IPS DF 4.7 (cell line): ENCODE results near the gene TPRX1.
"Not testable (repeated sequence)": the region's sequence is repeated elsewhere in the genome, so short reads cannot be mapped to it uniquely, and the experiment has no call there.

Experiments used
- DNase-seq: peaks from one replicate; pipeline ENCODE4 v3.0.0-alpha.2; 2013; ENCODE audit warnings: low spot score; ENCODE audit errors: extremely low read depth

The TPRX1 gene

DNA sequence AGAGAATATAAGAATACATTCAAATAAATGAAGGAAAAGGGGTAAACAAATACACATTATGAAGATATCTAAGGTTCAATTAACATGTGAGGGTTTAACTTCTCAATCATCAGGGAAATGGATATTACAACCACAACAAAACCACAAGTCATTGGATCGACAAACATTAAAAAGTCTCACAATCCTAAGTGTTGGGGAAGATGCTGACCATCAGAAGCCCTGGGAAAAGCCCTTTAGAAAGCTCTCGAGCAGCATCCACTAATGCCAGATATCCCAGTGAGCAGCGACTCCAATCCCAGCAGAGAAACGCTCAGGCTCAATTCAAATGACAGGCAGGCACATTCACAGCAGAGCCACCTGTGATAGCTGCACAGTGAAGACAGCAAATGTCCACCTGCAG is 3.1 kb downstream of the TPRX1 start:
- DNase-seq = no peak

DNA sequence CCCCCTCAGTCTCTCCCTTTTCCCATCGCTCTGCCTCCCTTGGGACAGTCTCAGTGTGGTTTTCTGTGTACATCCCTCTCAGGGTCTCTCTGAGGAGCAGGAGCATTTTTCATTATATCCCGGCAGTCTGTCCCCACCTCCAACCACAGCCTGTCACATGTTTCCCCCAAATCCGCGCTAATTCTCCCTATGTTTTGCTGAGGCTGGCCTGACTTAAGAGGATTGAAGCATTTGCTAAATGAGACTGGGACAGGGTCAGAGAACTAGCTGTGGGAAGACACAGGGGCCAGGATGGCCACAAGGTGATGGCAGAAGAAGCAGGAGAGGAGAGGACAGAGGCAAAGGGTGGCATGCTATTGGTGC is 5.5 kb downstream of the TPRX1 start:
- no peak for DNase-seq

DNA sequence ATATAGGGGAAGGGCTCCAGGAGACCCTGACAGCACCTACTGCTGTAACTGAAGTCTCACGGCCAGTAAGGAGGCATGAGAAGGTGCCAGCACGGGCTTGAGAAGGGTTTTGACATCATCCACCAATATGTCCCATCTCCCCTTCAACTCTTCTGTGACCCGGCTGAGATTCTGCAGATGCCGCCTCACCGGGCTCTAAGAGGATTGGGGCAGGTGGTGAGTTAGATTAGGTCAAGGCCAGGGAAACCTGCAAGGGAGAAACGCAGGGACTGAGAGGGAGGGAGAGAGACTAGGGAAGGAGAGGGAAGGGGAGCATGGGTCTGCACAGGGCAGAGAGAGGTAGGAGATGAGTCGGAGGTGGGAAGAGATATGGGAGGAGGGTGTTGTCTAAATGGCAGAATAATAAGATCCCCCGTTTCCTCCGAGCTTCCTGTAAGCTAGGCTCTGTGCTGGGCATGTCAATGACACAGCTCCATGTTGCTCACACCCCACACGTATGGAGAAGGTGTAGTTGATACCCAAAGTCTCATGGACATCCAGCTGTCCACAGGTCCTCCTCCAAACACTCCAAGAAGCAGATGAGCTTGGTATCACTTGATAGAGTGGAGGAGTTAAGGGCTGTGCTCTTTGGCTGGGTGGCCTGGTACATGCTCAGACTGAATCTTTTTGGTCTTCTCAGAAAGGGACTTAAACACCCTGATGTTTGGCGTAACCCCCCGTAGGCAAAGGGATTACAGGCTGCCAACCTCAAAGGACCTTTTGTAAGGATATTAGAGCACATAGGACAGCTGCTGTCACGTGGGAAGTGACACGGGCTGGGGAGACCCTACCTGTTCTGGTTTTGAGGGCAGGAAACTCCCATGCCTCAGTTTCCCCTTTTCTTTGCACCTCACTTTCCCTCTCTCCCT is 6.1 kb downstream of the TPRX1 start:
- DNase-seq = no peak

DNA sequence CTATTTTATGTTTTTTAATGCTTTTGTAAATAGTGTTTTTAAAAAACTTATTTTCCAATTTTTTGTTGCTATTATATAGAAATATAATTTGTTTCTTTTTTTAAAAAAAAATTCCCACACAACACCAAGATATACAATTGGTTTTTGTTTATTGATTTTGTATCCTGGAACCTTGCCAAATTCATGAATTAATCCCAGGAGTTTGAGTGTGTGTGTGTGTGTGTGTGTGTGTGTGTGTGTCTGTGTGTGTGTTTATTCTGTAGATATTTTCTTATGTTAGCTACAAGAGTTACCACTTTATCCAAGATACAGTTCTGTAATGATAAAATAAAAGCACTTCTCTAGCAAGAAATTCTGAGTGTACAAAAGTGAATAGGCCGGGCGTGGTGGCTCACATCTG is 7.6 kb downstream of the TPRX1 start:
- DNase-seq = no peak

DNA sequence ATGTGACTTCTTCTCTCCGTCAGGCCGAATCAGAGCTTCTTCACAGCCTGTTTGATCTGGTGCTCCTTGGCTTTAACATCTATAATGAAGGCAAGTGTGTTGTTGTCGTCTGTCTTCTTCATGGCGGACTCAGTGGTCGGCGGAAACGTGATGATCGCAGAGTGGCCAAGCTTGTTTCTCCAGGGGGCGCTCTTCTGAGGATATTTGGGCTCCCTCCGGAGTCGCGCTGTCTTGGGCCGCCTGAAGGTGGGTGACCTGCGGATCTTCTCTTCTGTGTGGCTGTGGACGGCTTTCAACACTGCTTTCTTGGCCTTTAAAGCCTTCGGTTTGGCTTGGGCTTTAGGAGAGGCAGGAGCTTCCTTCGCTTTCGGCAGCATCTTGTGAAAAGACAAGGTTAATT is 9.8 kb downstream of the TPRX1 start:
- DNase-seq = no peak

DNA sequence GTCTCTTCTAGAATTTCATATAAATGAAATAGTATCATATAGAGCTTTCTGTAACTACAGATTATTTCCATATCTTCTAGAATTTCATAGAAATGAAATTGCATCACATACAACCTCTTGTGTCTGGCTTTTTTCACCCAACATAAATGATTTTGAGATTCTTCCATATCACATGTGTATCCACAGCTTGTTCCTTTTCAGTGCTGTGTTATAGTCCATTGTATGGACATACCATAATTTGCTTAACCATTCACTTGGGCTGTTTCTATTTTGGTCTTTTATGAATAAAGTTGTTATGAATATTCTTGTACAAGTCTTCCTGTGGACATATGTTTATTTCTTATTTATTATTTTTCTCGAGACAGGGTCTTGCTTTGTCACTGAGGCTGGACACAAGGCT is 11.7 kb downstream of the TPRX1 start:
- no peak for DNase-seq

DNA sequence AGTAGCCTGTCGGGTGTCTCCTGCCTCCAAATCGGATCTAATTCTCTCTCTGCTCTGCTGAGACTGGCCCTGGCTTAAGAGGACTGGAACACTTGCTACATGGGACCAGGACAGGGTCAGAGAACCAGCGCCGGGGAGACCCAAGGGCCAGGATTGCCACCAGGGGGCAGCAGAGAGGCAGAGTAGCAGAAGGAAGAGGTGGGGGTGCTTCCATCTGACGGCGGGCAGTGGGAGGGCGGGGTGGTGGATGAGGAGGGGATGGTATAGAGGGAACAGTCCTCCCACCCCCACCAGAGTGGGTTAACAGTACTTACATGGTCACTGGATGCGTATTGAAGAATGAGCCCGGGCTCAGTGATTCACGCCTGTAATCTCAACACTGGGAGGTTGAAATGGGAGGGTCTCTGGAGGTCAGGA is 13.9 kb downstream of the TPRX1 start:
- no peak for DNase-seq

DNA sequence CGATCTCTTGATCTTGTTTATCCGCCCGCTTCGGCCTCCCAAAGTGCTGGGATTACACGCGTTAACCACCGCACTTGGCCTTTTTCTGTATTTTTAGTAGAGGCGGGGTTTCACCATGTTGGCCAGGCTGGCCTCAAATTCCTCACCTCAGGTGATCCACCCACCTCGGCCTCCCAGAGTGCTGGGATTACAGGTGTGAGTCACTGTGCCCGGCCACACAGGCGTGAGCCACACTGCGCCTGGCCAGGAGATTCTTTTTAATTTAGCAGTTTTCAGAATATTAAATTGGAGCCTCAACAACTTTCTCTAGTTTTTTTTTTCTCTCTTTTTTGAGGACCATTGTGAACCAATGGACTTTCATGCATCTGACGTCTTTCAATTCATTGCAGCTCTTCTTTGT is 14.5 kb downstream of the TPRX1 start:
- not testable (repeated sequence) for DNase-seq

DNA sequence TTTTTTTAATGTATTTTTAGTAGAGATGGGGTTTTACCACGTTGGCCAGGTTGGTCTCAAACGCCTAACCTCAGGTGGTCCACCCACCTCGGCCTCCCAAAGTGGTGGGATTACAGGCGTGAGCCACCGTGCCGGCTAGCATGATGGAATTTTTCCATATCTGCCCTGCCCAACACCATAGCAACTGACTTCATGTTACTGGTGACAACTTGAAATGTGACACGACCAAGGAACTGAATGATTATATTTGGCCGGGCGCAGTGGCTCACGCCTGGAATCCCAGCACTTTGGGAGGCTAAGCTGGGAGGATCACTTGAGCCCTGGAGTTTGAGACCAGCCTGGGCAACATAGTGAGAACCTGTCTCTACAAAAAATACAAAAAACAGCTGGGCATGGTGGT is 17.0 kb downstream of the TPRX1 start:
- DNase-seq = not testable (repeated sequence)

DNA sequence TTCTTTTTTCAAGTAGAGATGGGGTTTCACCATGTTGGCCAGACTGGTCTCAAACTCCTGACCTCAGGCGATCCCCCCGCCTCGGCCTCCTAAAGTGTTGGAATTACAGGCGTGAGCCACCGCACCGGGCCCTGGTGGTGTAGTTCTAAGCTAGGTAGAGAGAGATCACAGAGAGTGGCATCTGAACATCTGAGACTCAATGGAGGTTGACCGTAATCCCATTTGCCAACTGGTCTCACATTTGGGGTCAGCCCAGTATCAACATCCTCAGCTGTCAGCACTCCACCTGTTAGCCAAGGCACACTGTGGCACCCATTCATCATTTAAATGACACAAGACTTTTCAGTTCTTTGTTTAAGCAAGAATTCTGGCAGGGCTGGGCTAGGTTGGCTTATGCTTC is 17.8 kb downstream of the TPRX1 start:
- no peak for DNase-seq

DNA sequence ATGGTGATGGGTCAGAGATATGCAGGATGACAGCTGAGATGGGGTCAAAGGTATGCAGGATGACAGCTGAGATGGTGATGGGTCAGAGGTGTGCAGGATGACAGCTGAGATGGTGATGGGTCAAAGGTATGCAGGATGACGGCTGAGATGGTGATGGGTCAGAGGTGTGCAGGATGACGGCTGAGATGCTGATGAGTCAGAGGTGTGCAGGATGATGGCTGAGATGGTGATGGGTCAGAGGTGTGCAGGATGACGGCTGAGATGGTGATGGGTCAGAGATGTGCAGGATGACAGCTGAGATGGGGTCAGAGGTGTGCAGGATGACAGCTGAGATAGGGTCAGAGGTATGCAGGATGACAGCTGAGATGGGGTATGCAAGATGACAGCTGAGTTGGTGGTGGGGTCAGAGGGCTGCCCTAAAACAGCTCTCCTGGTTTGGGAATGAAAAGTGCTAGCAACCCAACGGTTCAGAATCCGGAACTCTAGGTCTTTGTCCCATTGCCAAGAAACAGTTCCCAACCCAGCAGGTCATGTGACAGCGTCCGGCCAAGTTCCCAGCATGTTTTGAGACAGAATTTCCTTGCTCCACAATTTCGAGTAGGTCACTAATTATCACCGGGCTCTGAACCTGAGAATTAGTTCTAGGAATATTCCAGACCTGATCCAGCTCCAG is 22.6 kb downstream of the TPRX1 start:
- DNase-seq = no peak

DNA sequence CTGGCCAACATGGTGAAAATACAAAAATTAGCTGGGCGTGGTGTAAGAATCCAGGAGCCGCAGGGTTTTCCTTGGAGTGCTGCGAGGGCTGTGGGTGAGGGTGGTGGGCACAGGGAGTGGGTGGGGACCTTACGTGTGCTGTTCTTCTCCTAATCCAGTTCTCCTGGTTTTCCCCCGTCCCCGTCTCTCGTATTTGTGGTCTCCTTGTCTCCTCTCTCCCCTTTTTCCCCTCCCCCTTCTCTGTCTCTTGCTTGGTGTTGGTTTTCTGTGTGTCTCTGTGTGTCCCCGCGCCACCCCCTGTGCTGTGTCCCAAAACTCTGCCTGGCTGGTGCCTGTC is 24.2 kb downstream of the TPRX1 start:
- DNase-seq = no peak

DNA sequence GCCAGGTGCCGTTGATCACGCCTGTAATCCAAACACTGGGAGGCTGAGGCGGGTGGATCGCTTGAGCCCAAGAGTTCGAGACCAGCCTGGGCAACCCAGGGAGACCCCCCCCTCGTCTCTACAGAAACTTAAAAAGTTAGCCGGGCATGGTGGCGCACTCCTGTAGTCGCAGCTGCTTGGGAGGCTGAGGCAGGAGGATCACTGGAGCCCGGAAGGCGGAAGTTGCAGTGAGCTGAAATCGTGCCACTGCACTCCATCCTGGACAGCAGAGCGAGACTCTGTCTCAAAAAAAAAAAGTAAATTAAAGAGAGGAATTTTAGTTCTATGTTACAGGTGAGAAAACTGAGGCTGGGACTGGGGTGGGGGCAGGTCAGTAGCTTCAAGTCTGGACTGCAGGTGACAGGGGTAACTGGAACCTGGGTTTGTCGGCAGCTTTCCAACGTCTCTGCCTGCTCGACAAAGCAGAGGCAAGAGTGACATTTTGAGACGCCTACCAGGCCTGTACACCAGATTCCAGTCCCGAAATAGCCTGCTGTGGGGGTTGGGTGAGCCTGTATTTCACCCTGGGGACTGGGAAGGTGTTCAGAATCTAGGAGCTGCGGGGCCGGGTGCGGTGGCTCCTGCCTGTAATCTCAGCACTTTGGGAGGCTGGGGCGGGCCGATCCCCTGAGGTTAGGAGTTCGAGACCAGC is 24.7 kb downstream of the TPRX1 start:
- DNase-seq = no peak

DNA sequence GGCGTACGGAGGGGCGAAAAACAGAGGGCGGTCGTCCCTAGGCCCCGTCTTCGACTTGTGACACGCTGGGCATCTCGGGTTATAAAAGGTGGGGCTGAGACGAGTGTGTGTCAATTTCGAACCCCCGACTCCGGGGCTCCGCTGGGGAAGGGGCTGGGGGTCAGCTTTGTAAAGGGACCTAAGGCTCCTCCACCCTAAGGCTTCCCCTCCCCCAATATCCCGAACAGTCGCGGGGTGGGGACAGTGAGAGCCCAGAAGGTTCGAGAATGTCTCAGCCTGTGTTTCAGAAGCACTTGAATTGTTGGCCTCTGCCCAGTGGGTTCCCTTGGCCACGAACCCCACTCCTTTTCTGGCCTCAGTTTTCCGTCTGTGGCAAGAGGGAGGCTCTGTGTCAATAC is 25.4 kb downstream of the TPRX1 start:
- no peak for DNase-seq

DNA sequence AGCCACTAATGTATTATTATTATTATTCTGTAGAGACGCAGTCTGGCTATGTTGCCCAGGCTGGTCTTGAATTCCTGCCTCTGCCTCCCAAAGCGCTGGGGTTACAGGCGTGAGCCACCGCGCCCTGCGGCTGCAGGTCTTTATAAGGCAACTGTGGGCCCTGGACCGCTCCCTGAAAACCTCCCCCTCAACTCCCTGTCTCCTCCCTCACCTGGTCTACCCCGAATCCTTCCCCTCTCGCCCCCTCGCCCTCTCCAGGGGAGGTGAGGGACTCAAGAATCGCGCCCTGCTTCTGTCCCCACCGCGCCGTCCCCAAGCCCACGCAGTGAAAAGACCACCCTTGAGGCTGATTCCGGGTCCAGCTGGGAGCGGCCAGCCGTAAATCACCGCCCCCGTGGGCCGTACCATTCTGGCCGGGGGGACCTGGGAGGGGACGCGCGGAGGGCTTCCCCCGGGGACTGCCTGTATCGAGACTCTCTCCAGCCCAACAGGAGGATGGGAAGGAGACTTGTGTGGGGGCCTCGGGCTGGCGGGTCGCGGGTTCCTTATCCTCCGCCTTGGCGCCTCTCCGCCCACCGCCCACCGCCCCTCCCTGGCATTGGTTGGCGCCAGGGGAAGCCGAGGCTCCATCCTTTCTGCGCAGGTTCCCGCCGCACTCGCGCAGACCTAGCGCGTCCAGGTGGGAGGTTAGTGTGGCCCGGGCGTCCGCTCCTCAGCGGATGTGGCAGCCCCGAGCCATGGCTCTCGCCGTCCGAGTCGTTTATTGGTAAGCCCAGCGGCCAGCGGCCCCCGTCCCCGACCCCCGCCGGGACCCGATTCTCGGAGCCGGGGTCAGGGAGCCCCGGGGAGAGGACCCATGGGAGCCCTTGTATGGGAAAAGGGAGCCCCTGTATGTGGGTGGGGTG is 26.1 kb downstream of the TPRX1 start, which contains the start of gene SELENOW:
TSS of gene SELENOW (plus strand) at position 655 of the 905 bp plus-strand sequence. CDS start at position 738, 83 bp downstream.
- DNase-seq = no peak

DNA sequence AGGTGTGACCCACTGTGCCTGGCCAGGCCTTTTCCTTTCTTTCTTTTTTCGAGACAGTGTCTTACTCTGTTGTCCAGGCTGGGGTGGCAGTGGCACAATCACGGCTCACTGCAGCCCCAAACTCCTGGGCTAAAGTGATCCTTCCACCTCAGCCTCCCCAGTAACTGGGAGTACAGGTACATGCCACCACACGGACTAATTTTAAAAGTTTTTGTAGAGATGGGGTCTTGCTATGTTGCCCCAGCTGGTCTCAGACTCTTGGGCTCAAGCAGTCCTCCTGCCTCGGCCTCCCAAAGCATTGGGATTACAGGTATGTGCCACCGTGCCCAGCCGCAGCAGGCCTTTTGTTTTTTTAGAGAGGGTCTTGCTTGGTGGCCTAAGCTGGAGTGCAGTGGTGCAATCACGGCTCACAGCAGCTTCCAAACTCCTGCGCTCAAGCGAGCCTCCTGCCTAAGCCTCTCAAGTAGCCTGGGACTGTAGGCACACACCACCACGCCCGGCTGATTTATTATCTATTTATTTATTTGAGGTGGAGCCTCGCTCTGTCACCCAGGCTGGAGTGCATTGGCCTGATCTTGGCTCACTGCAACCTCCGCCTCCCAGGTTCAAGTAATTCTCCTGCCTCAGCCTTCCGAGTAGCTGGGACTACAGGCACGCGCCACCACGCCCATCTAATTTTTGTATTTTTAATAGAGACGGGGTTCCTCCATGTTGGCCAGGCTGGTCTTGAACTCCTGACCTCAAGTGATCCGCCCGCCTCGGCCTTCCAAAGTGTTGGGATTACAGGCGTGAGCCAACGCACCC is 26.9 kb downstream of the TPRX1 start:
- DNase-seq = not testable (repeated sequence)

DNA sequence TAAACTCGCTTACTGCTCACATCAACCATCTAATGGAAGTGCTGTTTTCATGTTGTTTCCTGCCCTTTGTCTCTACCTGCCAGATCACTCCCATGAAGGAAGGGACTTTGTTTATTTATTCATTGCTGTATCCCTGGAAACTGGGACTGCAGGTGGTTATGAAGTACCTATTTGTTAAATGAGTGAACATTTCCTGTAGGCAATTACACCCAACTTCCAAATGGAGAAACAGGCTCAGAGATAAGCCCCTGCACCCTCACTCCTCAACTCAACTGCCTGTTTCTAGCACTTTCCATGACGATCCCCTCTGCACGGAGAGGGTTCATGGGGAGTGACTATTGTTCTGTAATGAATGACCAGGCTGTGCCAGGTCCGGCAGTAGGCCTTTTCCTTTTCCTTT is 27.8 kb downstream of the TPRX1 start:
- no peak for DNase-seq

DNA sequence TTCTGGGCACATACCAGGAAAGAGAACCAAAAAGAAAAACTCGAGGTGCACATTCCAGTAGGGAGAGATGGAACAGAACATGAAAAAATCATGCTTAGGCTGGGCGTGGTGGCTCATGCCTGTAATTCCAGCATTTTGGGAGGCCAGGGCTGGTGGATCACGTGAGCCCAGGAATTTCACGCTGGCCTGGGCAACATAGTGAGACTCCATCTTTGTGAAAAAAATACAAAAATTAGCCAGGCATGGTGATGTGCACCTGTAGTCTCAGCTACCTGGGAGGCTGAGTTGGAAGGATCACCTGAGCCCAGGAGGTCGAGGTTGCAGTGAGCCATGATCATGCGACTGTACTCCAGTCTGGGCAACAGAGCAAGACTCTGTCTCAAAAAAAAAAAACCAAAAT is 33.1 kb downstream of the TPRX1 start:
- DNase-seq = not testable (repeated sequence)

DNA sequence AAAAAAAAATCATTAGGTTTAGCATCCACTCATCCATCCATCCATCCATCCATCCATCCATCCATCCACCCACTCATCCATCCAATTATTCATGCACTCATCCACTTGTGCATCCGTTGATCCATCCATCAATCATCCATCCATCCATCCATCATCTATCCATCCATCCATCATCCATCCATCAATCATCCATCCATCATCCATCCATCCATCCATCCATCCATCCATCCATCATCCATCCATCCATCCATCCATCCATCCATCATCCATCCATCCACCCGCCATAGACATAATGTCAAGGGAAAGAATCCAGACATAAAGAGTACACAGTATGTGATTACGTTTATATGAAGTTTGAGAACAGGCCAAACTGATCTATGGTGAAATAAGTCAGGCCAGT is 34.8 kb downstream of the TPRX1 start:
- no peak for DNase-seq

DNA sequence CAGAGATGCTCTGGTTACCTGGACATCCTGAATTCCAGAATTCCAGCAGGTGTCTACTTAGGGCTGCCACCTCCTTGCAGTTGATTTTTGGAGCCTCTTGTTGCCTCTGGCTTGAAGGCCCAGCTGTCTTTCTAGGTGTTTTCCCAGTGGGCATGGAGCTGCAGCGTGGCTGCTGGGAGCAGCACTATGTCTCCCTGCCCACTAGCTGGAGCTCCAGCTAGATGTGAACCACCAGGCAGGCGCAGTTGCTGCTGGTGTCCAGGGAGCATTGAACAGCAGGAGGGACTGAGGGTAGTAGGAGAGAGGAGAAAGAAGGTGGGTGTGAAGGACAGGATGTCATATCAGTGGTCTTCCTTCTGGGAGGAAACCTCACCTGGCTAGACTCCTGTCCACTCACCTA is 35.7 kb downstream of the TPRX1 start:
- no peak for DNase-seq
